ENCODE data around the gene TRIM36. TPM values are rescaled to one million over a fixed set of nuclear protein-coding genes. Genes with fewer than 3 reads are reported as not detected.
A peak's percentile ranks its signal among the peaks of the same experiment; 100 is the strongest.

The TRIM36 gene
- total and polyA plus RNA-seq, 2 donors (not counting 1 experiment from before 2014, with no cell fraction given): 0.22 to 1.6 TPM

DNA sequence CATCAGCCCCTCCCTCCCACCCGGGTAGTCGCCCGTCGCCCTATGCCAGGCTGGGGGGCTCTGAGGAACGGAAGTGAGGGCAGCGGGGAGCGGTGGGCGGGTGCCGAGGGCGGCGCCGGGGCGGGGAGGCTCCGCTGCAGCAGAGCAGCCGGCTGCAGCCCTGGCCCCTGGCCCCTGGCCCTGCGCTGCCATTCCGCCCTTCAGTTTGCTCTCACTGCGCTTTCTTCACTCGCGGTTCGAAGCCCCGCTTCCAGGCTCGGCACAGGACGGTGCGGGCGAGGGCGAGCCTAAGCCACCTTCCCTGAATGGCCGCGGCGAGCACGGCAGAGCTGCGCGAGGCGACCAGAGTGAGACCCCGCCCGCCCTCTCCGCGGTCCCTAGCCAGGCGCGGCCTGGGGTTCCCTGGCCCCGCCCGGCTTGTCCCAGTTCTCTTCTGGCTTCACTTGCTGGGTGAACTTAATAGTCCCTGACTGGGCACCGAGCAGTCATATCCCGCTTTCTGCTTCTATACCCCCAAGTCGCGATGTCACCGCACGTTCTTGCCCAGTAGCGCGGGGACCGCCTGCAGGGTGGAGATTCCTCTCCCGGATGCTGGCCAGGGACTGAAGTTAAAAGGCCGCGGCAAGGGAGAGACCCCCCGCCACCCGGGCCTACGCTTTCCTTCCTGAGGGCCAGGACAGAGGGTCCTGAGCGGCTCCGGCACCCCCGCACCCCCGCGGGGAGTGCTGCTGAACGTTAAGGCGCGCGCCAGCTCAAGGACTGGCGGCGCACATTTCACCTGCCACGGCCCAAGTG is 623 bp upstream of the TRIM36 start:
- H3K27ac ChIP-seq (ENCODE audit: low read length in 2 of 2): no peak overlapping the region
- peak overlapping the region; percentile 100 for H3K4me2 ChIP-seq (replicated peaks; ENCODE audit: low read depth, low read length, poor library complexity, severe bottlenecking)
- peak overlapping the region; percentile 78 for H2AFZ ChIP-seq (ENCODE audit: insufficient read depth, low read depth, low read length, poor library complexity, severe bottlenecking)
- no peaks in the 10 kb centered on the region for H3K36me3 ChIP-seq (replicated peaks in 1 of 2; ENCODE audit: control extremely low read depth in 1 of 2, control insufficient read depth in 1 of 2, extremely low read depth in 1 of 2, insufficient read depth in 2 of 2, low read length in 1 of 2)
- no peaks in the 10 kb centered on the region for H4K20me1 ChIP-seq (ENCODE audit: control insufficient read depth, insufficient read depth, low read length, poor library complexity, severe bottlenecking)
- WGBS (ENCODE audit: insufficient coverage): under 1% methylated on average over 66 of the region's 69 CpGs
- peaks cover 14% of the 10 kb centered on the region for H3K4me1 Mint-ChIP-seq
- H3K9me3 ChIP-seq (ENCODE audit: control extremely low read depth in 1 of 3, control insufficient read depth in 2 of 3, insufficient read depth in 1 of 3, low read length in 2 of 3): peaks cover 2 to 31% (median 18%) of the 10 kb centered on the region in 3 donors
- H3K9me3 Mint-ChIP-seq (ENCODE audit: insufficient read depth): peaks cover 5% of the 10 kb centered on the region
- TF ChIP-seq, protein P1, sequence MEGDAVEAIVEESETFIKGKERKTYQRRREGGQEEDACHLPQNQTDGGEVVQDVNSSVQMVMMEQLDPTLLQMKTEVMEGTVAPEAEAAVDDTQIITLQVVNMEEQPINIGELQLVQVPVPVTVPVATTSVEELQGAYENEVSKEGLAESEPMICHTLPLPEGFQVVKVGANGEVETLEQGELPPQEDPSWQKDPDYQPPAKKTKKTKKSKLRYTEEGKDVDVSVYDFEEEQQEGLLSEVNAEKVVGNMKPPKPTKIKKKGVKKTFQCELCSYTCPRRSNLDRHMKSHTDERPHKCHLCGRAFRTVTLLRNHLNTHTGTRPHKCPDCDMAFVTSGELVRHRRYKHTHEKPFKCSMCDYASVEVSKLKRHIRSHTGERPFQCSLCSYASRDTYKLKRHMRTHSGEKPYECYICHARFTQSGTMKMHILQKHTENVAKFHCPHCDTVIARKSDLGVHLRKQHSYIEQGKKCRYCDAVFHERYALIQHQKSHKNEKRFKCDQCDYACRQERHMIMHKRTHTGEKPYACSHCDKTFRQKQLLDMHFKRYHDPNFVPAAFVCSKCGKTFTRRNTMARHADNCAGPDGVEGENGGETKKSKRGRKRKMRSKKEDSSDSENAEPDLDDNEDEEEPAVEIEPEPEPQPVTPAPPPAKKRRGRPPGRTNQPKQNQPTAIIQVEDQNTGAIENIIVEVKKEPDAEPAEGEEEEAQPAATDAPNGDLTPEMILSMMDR (IDR thresholded peaks at IDR 0.05): no peak
- peak; percentile 47 for TF ChIP-seq EZH2 (IDR thresholded peaks at IDR 0.05; ENCODE audit: borderline replicate concordance, insufficient read depth, low read depth, low read length, poor library complexity, severe bottlenecking)
- no peak for DNase-seq
- no peaks in the 10 kb centered on the region for H3K79me2 ChIP-seq (ENCODE audit: control insufficient read depth, insufficient read depth, low read length)
- ChIA-PET POLR2A (interaction anchor here (0.8 to 1.3 kb wide), 2 partner anchors 10 to 672 kb away, joined by 3 to 4 read pairs; partner anchors contain the start of gene AP3S1), CTCF (no interaction called here)
- H3K9ac ChIP-seq (ENCODE audit: low read length): peak overlapping the region; percentile 79
- H3K4me1 ChIP-seq (ENCODE audit: control insufficient read depth in 2 of 2, insufficient read depth in 2 of 2, low read length in 2 of 2): peaks cover 20 to 21% of the 10 kb centered on the region in 2 donors
- peak; percentile 18 for ATAC-seq (ENCODE audit: low read depth)
- peaks cover 60% of the 10 kb centered on the region for H3K27me3 Mint-ChIP-seq
- H3K27ac Mint-ChIP-seq: peak overlapping the region; percentile 59
- H3K4me3 Mint-ChIP-seq: peak overlapping the region; percentile 92
- intact Hi-C loops (cut with micrococcal nuclease): loop anchor here (1.0 kb wide), 2 partner anchors 456 to 671 kb away; partner anchors contain the start of genes AP3S1, ATG12 and TMED7
- H3K27me3 ChIP-seq (replicated peaks in 1 of 4; ENCODE audit: control extremely low read depth in 1 of 4, control insufficient read depth in 3 of 4, insufficient read depth in 4 of 4, low read length in 3 of 4): peaks cover 0 to 55% (median 34%) of the 10 kb centered on the region in 4 experiments
- H3K4me3 ChIP-seq (ENCODE audit: control extremely low read depth in 1 of 5, extremely low read depth in 1 of 5, insufficient read depth in 1 of 5, low read depth in 2 of 5, low read length in 4 of 5): peak overlapping the region; percentile 35 to 89 (median 75)

Measured in B cell (primary cell).